ENCODE data around the gene GRM5.

DNA sequence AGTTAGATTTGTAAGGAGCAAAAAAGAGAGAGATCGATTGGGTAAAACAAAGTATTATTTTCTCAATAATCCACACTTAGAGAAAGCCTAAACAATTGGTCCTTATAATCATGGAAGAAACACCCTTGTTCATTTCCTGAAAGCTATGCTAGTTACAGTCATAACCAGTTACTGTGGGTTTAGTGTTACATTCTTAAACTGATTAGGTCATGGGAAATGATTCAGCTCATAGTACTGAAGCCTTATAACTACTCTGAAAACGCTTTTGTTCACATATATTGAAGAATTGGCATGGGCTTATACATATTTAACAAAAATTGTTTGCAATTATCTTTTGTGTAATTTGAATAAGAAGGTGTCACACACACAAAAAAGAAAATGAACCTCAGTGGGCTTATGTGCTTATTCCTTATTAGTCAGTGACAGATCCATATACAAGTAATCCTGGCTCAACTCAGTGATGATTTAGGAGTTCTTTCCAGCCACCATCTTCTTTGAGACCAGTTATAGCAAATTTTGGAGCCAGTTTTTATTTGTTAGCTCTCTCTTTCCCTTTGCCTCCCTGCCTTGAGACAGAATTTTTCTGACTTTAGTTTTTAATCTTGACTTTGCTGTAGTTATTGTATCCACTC, 529.8 kb downstream of the GRM5 start:
- no peak for TF ChIP-seq CTCF (IDR thresholded peaks at IDR 0.05; ENCODE audit: low read length)
- TF ChIP-seq EZH2 (IDR thresholded peaks at IDR 0.05; ENCODE audit: borderline replicate concordance, low read length): no peak
